HepG2 (cell line): ENCODE results near the gene PROX2. TPM values are rescaled to one million over a fixed set of nuclear protein-coding genes. Genes with fewer than 3 reads are reported as not detected.

Experiments
- ETV5 ChIP-seq: IDR thresholded peaks from 2 replicates; pipeline ENCODE4 v1.6.1; 2018; ENCODE audit warnings: missing biosample characterization, missing genetic modification reagents, inconsistent platforms, borderline replicate concordance
- GATA4 ChIP-seq: sonication (generic); IDR thresholded peaks from 2 replicates; pipeline ENCODE4 v1.6.1; 2016; ENCODE audit warnings: antibody characterized with exemption, low read depth, borderline replicate concordance
- HNRNPUL1 ChIP-seq: fragments of 200-400 bp; formaldehyde crosslinking; IDR thresholded peaks from 2 replicates; pipeline ENCODE4 v1.6.1; 2017; ENCODE audit warnings: low read depth, mild to moderate bottlenecking, low read length, moderate library complexity
- IKZF4 ChIP-seq: sonication (generic); formaldehyde crosslinking; IDR thresholded peaks from 2 replicates; pipeline ENCODE4 v1.5.1; 2020; ENCODE audit warnings: borderline replicate concordance, mild to moderate bottlenecking, low read depth, missing genetic modification reagents; ENCODE audit errors: not compliant biosample characterization
- KDM4B ChIP-seq: sonication (generic); formaldehyde crosslinking; IDR thresholded peaks from 2 replicates; pipeline ENCODE4 v1.4.0; 2020; ENCODE audit warnings: missing genetic modification reagents
- MED8 ChIP-seq: sonication (generic); formaldehyde crosslinking; IDR thresholded peaks from 2 replicates; pipeline ENCODE4 v1.8.1; 2023; ENCODE audit warnings: mild to moderate bottlenecking, missing genetic modification reagents; ENCODE audit not compliant: insufficient replicate concordance
- MXD4 ChIP-seq: IDR thresholded peaks from 2 replicates; pipeline ENCODE4 v1.6.1; 2016; ENCODE audit warnings: mild to moderate bottlenecking, missing biosample characterization, missing genetic modification reagents
- NONO ChIP-seq, 2 experiments: fragments of 450-650 bp in 1 of 2; sonication (generic) in 1 of 2; formaldehyde crosslinking in 1 of 2; IDR thresholded peaks in 1 of 2; conservative IDR thresholded peaks in 1 of 2; 2 replicates each; pipeline versions ENCODE4 v1.6.1 to v1.8.0; 2017 to 2022; ENCODE audit warnings: mild to moderate bottlenecking in 1 of 2, missing genetic modification reagents in 1 of 2, moderate library complexity in 1 of 2
- PHF21A ChIP-seq: sonication (generic); formaldehyde crosslinking; IDR thresholded peaks from 2 replicates; pipeline ENCODE4 v1.5.0; 2020; ENCODE audit warnings: mild to moderate bottlenecking, missing genetic modification reagents
- PPARG ChIP-seq: conservative IDR thresholded peaks from 2 replicates; pipeline ENCODE4 v1.6.1; 2016; ENCODE audit warnings: missing biosample characterization, missing genetic modification reagents
- RBFOX2 ChIP-seq: fragments of 200-400 bp; formaldehyde crosslinking; IDR thresholded peaks from 2 replicates; pipeline ENCODE4 v1.6.1; 2017; ENCODE audit warnings: low read depth, mild to moderate bottlenecking, low read length
- RFXANK ChIP-seq: IDR thresholded peaks from 2 replicates; pipeline ENCODE4 v1.6.1; 2016
- SOX13 ChIP-seq, 3 experiments: fragments of 450-650 bp in 1 of 3; sonication (generic) in 1 of 3; formaldehyde crosslinking in 1 of 3; IDR thresholded peaks in 2 of 3; conservative IDR thresholded peaks in 1 of 3; 2 replicates each; pipeline versions ENCODE4 v1.5.0 to v1.6.1; 2016 to 2020; ENCODE audit warnings: antibody characterized with exemption in 1 of 3, mild to moderate bottlenecking in 1 of 3, missing compliant biosample characterization in 1 of 3, missing genetic modification reagents in 1 of 3, moderate library complexity in 1 of 3
- TARDBP ChIP-seq: sonication (generic); formaldehyde crosslinking; IDR thresholded peaks from 2 replicates; pipeline ENCODE4 v1.8.0; 2022; ENCODE audit warnings: mild to moderate bottlenecking, missing genetic modification reagents
- YEATS4 ChIP-seq: sonication (generic); formaldehyde crosslinking; IDR thresholded peaks from 2 replicates; pipeline ENCODE4 v1.4.0; 2020; ENCODE audit warnings: missing genetic modification reagents, borderline replicate concordance
- ZBTB42 ChIP-seq: sonication (generic); formaldehyde crosslinking; IDR thresholded peaks from 2 replicates; pipeline ENCODE4 v1.5.0; 2020; ENCODE audit warnings: mild to moderate bottlenecking, missing genetic modification reagents
- ZNF124 ChIP-seq: sonication (generic); formaldehyde crosslinking; IDR thresholded peaks from 2 replicates; pipeline ENCODE4 v1.4.0; 2020; ENCODE audit warnings: missing genetic modification reagents
- ZNF296 ChIP-seq: sonication (generic); formaldehyde crosslinking; conservative IDR thresholded peaks from 2 replicates; pipeline ENCODE4 v1.5.0; 2020; ENCODE audit warnings: mild to moderate bottlenecking, missing genetic modification reagents
- ZNF546 ChIP-seq: sonication (generic); formaldehyde crosslinking; conservative IDR thresholded peaks from 2 replicates; pipeline ENCODE4 v1.8.1; 2023; ENCODE audit warnings: mild to moderate bottlenecking, missing genetic modification reagents
- polyA plus RNA-seq, 8 experiments: library from polyadenylated mRNA; depleted of rRNA in 3 of 8; stranded (reverse) in 7 of 8; unstranded in 1 of 8; fragments of >200 nt; fragmentation: Illumina TruSeq in 4 of 8; extraction: Trizol in 4 of 8; gene quantifications; 2 replicates each; pipeline versions ENCODE4 v1.2.1 to v1.2.3, GENCODE V29; 2011 to 2016; ENCODE audit warnings: low read depth in 4 of 8, missing spikeins in 1 of 8, mixed read lengths in 1 of 8; ENCODE audit not compliant: insufficient read depth in 1 of 8
- total RNA-seq, 5 experiments: library from RNA; depleted of rRNA; stranded (reverse); fragments of >200 nt; fragmentation: Illumina TruSeq; extraction: Trizol; gene quantifications; 2 replicates each; pipeline ENCODE4 v1.2.3, GENCODE V29; 2016; ENCODE audit warnings: low read depth in 1 of 5
- TF ChIP-seq, protein P1 (sequence below): sonication (generic); formaldehyde crosslinking; IDR thresholded peaks from 2 replicates; pipeline ENCODE4 v1.4.0; 2020; ENCODE audit warnings: mild to moderate bottlenecking, missing genetic modification reagents
- TF ChIP-seq, protein P2 (sequence below): sonication (generic); formaldehyde crosslinking; conservative IDR thresholded peaks from 2 replicates; pipeline ENCODE4 v1.8.1; 2023; ENCODE audit warnings: missing genetic modification reagents
- TF ChIP-seq, protein P3 (sequence below): IDR thresholded peaks from 2 replicates; pipeline ENCODE4 v1.6.1; 2016; ENCODE audit warnings: low read depth, missing genetic modification reagents, missing compliant biosample characterization

Gene PROX2
- total and polyA plus RNA-seq, 2 of the 13 experiments (the other 11 are each of a cell fraction or from before 2014, with no cell fraction given): not detected

DNA sequence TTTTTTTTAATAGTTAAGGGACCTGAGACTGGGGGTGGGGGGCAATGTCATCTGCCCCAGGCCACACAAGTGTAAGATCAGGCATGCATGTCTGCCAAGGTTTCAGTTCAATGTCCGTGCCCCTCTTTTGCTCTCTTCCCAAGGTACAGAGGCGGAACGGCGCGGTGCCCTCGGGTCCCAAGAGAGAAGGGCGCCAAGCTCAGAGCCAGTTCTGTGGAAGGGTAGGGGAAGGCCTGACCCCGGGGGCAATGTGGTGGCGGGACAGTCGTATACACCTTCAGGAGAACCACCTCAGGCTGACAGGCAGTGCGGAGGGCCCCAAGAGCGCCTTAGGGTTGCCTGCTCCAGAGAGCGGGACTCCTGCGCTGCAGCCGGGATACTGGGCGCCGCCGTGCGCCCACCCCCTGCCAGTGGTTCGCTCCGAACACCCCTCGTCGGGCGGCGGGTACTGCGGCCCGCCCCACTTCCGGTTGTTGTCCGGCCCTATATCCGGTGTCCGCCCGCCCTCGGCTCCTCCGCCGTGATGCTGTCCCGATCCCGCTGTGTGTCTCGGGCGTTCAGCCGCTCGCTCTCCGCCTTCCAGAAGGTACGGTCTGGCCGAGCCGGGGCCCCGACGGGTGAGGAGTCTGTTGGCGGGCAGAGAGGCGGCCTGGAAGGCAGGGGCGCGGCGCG lies 5.6 kb upstream of the PROX2 start, which contains the start of gene DLST (continued):
- TF ChIP-seq ZBTB42 (CRISPR knock-in tag) (0 out of 2 replicates have a peak, but pooled peaks have one; percentile 54), IKZF4 (peak; percentile 58), RFXANK (CRISPR knock-in tag) (no peak), RBFOX2 (peak; percentile 96), ETV5 (CRISPR knock-in tag) (peak; percentile 78), PHF21A (CRISPR knock-in tag) (peak; percentile 81), PPARG (CRISPR knock-in tag) (peak; percentile 70), ZNF546 (CRISPR knock-in tag) (peak; percentile 89), YEATS4 (CRISPR knock-in tag) (peak; percentile 65; the same call in 1 of the 2 replicates), MXD4 (peak; percentile 77), GATA4 (0 out of 2 replicates have a peak, but pooled peaks have one; percentile 51), SOX13 (IDR thresholded peaks at IDR 0.05) (no peak), SOX13 (CRISPR knock-in tag; conservative IDR thresholded peaks at IDR 0.05 in 1 of 2, IDR thresholded peaks at IDR 0.05 in 1 of 2) (peak in 1 of 2 experiments; percentile 51; a peak in 1 of 4 replicates), HNRNPUL1 (no peak; the same call in 1 of the 2 replicates), NONO (IDR thresholded peaks at IDR 0.05) (no peak), NONO (CRISPR knock-in tag; conservative IDR thresholded peaks at IDR 0.05) (peak; percentile 89), KDM4B (CRISPR knock-in tag) (peak; percentile 54; the same call in 1 of the 2 replicates), MED8 (CRISPR knock-in tag) (no peak), TARDBP (CRISPR knock-in tag) (peak; percentile 90), ZNF296 (no peak), ZNF124 (CRISPR knock-in tag) (peak; percentile 82; the same call in 1 of the 2 replicates)
- TF ChIP-seq, protein P1, sequence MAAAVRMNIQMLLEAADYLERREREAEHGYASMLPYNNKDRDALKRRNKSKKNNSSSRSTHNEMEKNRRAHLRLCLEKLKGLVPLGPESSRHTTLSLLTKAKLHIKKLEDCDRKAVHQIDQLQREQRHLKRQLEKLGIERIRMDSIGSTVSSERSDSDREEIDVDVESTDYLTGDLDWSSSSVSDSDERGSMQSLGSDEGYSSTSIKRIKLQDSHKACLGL: no peak; the same call in 1 of the 2 replicates
- TF ChIP-seq, protein P2, sequence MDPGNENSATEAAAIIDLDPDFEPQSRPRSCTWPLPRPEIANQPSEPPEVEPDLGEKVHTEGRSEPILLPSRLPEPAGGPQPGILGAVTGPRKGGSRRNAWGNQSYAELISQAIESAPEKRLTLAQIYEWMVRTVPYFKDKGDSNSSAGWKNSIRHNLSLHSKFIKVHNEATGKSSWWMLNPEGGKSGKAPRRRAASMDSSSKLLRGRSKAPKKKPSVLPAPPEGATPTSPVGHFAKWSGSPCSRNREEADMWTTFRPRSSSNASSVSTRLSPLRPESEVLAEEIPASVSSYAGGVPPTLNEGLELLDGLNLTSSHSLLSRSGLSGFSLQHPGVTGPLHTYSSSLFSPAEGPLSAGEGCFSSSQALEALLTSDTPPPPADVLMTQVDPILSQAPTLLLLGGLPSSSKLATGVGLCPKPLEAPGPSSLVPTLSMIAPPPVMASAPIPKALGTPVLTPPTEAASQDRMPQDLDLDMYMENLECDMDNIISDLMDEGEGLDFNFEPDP (CRISPR knock-in tag): 0 out of 2 replicates have a peak, but pooled peaks have one; percentile 41
- TF ChIP-seq, protein P3, sequence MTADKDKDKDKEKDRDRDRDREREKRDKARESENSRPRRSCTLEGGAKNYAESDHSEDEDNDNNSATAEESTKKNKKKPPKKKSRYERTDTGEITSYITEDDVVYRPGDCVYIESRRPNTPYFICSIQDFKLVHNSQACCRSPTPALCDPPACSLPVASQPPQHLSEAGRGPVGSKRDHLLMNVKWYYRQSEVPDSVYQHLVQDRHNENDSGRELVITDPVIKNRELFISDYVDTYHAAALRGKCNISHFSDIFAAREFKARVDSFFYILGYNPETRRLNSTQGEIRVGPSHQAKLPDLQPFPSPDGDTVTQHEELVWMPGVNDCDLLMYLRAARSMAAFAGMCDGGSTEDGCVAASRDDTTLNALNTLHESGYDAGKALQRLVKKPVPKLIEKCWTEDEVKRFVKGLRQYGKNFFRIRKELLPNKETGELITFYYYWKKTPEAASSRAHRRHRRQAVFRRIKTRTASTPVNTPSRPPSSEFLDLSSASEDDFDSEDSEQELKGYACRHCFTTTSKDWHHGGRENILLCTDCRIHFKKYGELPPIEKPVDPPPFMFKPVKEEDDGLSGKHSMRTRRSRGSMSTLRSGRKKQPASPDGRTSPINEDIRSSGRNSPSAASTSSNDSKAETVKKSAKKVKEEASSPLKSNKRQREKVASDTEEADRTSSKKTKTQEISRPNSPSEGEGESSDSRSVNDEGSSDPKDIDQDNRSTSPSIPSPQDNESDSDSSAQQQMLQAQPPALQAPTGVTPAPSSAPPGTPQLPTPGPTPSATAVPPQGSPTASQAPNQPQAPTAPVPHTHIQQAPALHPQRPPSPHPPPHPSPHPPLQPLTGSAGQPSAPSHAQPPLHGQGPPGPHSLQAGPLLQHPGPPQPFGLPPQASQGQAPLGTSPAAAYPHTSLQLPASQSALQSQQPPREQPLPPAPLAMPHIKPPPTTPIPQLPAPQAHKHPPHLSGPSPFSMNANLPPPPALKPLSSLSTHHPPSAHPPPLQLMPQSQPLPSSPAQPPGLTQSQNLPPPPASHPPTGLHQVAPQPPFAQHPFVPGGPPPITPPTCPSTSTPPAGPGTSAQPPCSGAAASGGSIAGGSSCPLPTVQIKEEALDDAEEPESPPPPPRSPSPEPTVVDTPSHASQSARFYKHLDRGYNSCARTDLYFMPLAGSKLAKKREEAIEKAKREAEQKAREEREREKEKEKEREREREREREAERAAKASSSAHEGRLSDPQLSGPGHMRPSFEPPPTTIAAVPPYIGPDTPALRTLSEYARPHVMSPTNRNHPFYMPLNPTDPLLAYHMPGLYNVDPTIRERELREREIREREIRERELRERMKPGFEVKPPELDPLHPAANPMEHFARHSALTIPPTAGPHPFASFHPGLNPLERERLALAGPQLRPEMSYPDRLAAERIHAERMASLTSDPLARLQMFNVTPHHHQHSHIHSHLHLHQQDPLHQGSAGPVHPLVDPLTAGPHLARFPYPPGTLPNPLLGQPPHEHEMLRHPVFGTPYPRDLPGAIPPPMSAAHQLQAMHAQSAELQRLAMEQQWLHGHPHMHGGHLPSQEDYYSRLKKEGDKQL: peak; percentile 15; the same call in 1 of the 2 replicates
